GM12878 (cell line): ENCODE measurements around the gene MAPKAP1.

Experiments used
- ATF2 ChIP-seq: IDR thresholded peaks from 2 replicates; pipeline ENCODE4 v1.6.1; 2012; ENCODE audit warnings: low read length, inconsistent platforms
- BHLHE40 ChIP-seq, 2 experiments: fragments of 450-650 bp in 1 of 2; IDR thresholded peaks; 2 replicates each; pipeline ENCODE4 v1.6.1; 2011 to 2017; ENCODE audit warnings: low read depth in 2 of 2, borderline replicate concordance in 1 of 2, improper control_type of control experiment in 1 of 2, low read length in 1 of 2, mild to moderate bottlenecking in 1 of 2
- CREM ChIP-seq: IDR thresholded peaks from 2 replicates; pipeline ENCODE4 v1.6.1; 2014; ENCODE audit warnings: antibody characterized with exemption, low read depth
- EZH2 ChIP-seq: IDR thresholded peaks from 2 replicates; pipeline ENCODE4 v1.6.1; 2012; ENCODE audit warnings: low read depth, mild to moderate bottlenecking, control low read depth, inconsistent platforms, low read length, borderline replicate concordance; ENCODE audit not compliant: control insufficient read depth
- NRF1 ChIP-seq: conservative IDR thresholded peaks from 2 replicates; pipeline ENCODE4 v1.6.1; 2011; ENCODE audit warnings: mild to moderate bottlenecking, low read depth, low read length, improper control_type of control experiment
- SIX5 ChIP-seq: IDR thresholded peaks from 2 replicates; pipeline ENCODE4 v1.6.1; 2011; ENCODE audit warnings: mild to moderate bottlenecking, low read depth, low read length, moderate library complexity; ENCODE audit not compliant: severe bottlenecking

- peak; percentile 67 for TF ChIP-seq CREM
- TF ChIP-seq SIX5 = no peak
- TF ChIP-seq EZH2 = no peak
- TF ChIP-seq ATF2 = peak; percentile 88
- TF ChIP-seq NRF1 = no peak
- TF ChIP-seq BHLHE40 (IDR thresholded peaks at IDR 0.05; ENCODE audit: borderline replicate concordance in 1 of 2, low read depth in 2 of 2, low read length in 1 of 2) = peak; percentile 53 to 57; a peak in 2 of 4 replicates
These were observed 72.8 kb downstream of the MAPKAP1 start for GRCh38 chr9:125634040-125634717.
